Measurements from ENCODE around the gene ETV6.

DNA sequence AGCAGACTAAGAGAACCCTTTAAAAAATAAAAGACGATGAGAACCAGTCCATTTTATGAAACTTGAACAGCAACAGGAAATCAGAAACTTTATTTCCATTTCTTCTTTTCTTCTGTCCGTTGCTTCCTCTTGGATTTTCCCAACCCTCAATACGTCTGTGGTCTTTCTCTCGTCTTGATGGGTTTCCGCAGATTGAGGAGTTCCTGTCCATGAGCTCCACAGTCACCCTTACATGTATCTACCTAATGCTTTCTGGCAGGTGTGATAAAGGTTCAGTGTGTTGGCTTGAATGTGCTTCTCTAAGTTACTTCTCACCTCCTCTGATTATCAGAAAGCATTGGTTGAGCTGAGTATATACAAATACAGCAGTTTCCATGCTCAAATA is 110.0 kb downstream of the ETV6 start:
- TF ChIP-seq POLR2A (IDR thresholded peaks at IDR 0.05): no peak
- TF ChIP-seq, protein P1, sequence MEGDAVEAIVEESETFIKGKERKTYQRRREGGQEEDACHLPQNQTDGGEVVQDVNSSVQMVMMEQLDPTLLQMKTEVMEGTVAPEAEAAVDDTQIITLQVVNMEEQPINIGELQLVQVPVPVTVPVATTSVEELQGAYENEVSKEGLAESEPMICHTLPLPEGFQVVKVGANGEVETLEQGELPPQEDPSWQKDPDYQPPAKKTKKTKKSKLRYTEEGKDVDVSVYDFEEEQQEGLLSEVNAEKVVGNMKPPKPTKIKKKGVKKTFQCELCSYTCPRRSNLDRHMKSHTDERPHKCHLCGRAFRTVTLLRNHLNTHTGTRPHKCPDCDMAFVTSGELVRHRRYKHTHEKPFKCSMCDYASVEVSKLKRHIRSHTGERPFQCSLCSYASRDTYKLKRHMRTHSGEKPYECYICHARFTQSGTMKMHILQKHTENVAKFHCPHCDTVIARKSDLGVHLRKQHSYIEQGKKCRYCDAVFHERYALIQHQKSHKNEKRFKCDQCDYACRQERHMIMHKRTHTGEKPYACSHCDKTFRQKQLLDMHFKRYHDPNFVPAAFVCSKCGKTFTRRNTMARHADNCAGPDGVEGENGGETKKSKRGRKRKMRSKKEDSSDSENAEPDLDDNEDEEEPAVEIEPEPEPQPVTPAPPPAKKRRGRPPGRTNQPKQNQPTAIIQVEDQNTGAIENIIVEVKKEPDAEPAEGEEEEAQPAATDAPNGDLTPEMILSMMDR (IDR thresholded peaks at IDR 0.05): no peak

Data from uterus (tissue), 2 donors.